GM19240 (cell line): Measurements from ENCODE around the gene DNPH1.

ENCODE experiments used
- DNase-seq: peaks from one replicate; pipeline ENCODE4 v3.0.0; 2011; ENCODE audit warnings: low spot score; ENCODE audit not compliant: insufficient read length

The DNPH1 gene

DNA sequence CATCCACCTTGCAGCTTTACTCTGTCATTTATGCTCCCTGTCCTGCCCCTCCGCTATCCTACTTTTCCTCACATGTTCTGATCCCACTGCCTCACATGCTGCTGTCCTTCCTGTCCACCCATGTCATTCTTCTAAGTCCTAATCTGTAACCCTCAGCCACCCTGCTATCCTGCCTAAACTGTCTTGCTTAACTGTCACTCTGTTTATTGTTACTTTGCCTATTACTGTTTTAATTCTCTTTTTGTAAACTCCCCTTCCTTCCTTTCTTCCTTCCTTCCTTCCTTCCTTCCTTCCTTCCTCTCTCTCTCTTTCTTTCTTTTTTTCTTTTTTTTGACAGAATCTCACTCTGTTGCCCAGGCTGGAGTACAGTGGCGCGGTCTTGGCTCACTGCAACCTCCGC lies 45.8 kb downstream of the DNPH1 start:
- no peak for DNase-seq

DNA sequence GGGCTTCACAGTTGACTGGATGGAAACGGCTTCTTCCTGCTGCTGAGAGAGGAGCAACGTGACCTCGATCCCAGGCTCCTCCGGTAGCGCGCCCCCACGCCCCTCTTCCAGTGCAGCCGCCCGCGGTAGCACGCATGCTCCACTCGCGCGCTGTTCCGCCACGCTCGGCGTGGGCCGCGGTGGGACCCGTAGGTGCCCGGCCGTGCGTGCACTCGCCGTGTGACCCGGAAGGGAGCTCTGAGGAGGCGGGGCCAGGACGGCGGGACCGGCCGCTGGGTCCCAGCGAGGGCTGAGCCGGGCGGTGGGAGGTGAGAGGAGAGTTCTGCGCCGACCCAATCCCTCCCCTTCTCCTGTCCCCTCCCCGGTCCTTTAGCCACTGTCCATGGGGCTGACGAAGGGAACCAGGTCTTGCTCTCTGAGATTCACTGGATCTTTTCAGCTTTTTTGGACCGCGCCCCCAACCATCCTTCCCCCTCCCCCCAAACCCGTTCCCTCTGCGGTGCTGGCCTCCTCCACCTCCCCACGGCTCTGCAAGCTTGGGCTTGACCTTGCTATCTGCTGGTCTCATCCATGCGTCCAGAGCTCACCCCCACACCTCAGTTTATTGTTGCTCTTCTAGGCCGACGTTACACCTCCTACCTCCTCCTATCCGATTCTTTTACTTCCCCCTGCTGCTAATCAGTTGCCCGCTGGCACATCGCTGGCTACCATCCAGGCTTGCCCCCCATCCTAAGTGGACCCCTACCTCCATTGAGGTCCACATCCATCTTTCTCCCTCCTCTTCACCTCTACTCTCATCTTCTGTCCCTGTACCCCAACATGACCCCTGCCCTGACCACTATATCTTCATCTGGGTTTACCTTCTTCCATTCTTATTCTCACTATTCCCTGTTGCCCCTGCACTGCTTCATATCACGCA lies 47.1 kb downstream of the DNPH1 start, which contains the start of gene CUL9:
TSS of gene CUL9 (plus strand) at position 255 of the 919 bp plus-strand sequence. CDS start 2,115 bp downstream, outside the sequence.
- peak; percentile 79 for DNase-seq

DNA sequence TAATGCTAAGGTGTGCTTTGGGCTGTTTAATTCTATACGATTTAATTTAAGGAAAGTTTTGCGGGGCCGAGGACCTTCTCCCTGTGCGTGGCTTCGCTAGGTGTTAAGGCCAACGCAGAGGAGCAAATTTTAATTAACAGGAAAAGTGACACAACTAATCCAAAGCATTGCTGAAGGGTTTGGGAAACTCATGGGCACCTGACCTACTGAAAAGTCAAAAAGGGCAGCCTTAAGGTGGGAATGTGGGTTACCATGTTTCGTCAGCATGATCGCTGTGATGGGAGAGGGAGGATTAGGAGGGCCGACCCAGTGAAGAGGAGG lies 47.7 kb downstream of the DNPH1 start:
- no peak for DNase-seq

DNA sequence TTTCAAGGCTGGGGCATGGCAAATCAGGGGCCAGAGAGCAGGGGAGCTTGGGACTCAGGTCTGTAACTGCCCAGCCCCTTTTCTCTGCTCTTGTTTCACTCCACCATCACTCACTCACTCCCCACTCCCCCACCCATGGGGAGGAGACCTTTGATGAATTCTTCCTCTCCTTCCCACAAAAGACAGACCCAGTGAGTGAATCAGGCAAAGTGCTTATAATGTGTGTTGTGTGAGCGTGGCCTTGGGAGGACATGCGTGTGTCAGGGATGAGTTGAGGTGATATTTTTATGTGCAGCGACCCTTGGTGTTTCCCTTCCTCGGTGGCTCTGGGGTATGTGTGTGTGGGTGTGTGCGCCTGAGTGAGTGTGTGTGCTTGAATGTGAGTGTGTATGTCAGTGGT lies 48.3 kb downstream of the DNPH1 start:
- no peak for DNase-seq

DNA sequence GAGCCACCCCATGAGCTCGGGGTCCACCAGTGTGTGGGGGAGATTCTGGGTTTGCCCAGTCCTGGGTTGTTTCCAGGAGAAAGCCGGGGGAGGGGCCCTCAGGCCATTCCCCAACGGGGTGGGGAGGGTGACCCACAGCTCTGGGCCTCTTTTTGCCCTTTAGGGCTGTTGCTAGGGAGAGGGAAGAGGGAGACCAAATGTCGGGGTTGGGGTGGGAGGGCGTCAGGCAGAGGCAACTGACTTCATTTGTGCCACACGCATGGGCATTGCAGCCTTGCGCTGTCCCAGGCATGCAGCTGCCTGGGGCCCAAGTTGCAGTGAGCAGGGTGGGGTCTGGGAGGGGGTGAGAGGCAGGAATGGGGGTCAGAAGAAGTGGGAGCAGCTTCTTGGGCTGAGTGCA lies 49.2 kb downstream of the DNPH1 start:
- DNase-seq = no peak

DNA sequence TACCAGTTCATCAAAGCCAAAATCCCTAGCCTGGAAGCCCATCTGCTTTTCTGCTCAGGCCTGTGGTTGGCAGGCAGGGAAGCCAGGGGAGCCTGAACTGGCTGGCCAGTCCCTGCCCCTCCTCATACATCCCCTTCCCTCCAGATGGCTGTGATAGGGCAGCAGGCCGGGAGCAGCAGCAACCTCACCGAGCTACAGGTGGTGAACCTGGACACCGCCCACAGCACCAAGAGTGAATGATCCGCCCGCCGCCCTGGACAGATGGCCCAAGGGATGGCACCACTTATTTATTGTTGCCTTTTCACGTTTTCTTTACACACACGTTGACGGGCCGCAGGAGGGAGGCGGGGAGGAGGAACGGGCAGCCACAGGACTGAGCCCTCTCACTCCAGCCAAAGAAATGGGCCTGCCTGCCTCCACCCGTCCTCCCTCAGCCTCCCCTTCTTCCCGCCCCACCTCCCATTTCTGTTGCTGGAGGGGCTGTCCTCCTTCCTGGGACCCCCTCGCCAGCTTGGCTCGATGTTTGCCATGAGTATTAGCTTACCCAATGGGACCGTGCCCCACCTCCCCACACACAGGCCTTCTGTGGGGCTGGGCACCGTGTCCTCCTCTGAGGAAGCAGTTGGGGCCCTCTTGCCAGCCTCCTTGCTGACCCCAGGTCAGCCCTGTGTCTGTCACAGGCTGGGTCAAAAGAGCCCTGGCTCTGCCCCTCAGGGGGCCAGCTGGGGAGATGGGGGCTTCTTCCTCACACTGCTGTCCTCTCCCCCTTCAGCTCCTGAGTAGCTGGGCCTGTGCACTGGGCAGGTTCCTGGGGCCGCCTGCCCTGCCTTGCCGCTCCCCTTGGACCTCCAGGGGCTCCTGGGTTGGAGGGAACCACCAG lies 50.1 kb downstream of the DNPH1 start:
- no peak for DNase-seq

DNA sequence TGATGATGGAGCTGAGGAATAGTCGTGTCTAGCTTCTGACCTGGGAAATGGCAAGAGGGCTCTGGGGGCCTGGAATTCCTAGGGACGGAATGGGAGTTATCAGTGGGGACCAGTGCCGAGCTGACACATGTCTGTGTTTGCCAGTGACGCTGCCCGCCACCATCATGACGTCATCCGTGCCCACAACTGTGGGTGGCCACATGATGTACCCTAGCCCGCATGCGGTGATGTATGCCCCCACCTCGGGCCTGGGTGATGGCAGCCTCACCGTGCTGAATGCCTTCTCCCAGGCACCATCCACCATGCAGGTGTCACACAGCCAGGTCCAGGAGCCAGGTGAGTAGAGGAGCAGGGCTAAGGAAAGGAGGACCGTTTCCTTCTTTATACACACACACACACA lies 51.1 kb downstream of the DNPH1 start:
- no peak for DNase-seq

DNA sequence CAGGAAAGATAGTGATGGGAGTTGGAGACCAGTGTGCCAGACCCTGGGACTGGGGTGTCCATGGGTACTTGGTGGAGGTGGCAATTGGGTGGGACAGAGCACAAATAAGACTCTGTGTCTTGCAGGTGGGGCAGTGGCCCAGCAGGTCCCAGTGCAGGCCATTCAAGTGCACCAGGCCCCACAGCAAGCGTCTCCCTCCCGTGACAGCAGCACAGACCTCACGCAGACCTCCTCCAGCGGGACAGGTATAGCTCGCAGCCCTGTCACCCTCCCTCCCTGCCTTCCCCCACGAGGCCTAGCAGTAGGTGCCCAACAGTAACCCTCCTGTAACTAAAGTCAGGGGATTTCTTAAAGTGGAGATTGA lies 52.9 kb downstream of the DNPH1 start:
- DNase-seq = no peak

DNA sequence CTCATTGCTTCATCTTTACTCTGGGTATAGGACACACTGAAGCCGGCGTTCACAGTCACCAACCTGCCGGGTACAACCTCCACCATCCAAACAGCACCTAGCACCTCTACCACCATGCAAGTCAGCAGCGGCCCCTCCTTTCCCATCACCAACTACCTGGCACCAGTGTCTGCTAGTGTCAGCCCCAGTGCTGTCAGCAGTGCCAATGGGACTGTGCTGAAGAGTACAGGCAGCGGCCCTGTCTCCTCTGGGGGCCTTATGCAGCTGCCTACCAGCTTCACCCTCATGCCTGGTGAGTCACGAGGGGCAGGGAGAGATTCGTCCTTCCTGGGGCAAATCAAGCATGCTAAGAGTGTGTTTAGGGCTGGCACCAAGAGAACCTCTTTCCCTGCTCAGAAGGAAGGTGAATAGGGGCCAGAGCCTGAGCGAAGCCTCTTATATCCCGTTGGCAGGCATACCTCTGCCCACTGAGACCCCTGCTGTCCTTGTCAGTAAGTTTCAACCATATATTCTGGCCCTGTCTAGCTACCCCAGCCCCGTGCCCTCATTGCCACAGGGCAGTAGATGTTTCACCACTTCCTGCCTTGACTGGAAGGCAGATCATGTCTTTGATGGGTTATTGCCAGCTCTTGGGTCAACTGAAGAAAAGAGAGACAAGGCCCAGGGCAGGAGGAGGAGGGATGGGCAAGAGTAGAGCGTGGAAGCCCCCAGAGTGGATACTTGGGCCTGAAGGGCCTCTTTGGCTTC lies 53.4 kb downstream of the DNPH1 start:
- no peak for DNase-seq
